DMS79 treated with DMSO at 0.1 percent for 48 hours (cell line): ENCODE data around the gene NSUN7.

Source experiments
- DNase-seq: peaks from one replicate; lab custom pipeline; 2025; lab: John Stamatoyannopoulos, UW

The NSUN7 gene

GRCh38 chr4:40822420-40823166 is 72.8 kb downstream of the NSUN7 start:
- DNase-seq: no peak

- no peak for DNase-seq
These were observed 75.5 kb downstream of the NSUN7 start for GRCh38 chr4:40825014-40825838.

GRCh38 chr4:40826821-40827220 is 77.1 kb downstream of the NSUN7 start:
- DNase-seq: no peak

- DNase-seq: no peak
These were observed 78.0 kb downstream of the NSUN7 start for GRCh38 chr4:40827758-40828157.

- no peak for DNase-seq
These were observed 78.9 kb downstream of the NSUN7 start for GRCh38 chr4:40828661-40829060.

GRCh38 chr4:40829586-40829985 is 79.8 kb downstream of the NSUN7 start:
- no peak for DNase-seq

GRCh38 chr4:40831146-40831907 is 81.6 kb downstream of the NSUN7 start:
- DNase-seq: no peak

- DNase-seq: no peak
These were observed 82.4 kb downstream of the NSUN7 start for GRCh38 chr4:40832175-40832574.

GRCh38 chr4:40833212-40833611 is 83.5 kb downstream of the NSUN7 start:
- no peak for DNase-seq

- DNase-seq: no peak
These were observed 87.5 kb downstream of the NSUN7 start for GRCh38 chr4:40837094-40837870.

- no peak for DNase-seq
These were observed 89.0 kb downstream of the NSUN7 start for GRCh38 chr4:40838742-40839141.

GRCh38 chr4:40840255-40840984 is 90.7 kb downstream of the NSUN7 start:
- DNase-seq: no peak

GRCh38 chr4:40840985-40841571 is 91.3 kb downstream of the NSUN7 start:
- no peak for DNase-seq

- DNase-seq: peak; percentile 4
These were observed 92.6 kb downstream of the NSUN7 start for GRCh38 chr4:40842318-40842717.

- peak; percentile 38 for DNase-seq
These were observed 93.1 kb downstream of the NSUN7 start for GRCh38 chr4:40842725-40843423.

- no peak for DNase-seq
These were observed 93.9 kb downstream of the NSUN7 start for GRCh38 chr4:40843696-40844095.

- no peak for DNase-seq
These were observed 94.5 kb downstream of the NSUN7 start for GRCh38 chr4:40844261-40844660.

GRCh38 chr4:40845154-40845835 is 95.5 kb downstream of the NSUN7 start:
- DNase-seq: no peak

- no peak for DNase-seq
These were observed 96.8 kb downstream of the NSUN7 start for GRCh38 chr4:40846532-40846931.
